Cardiac muscle cell (in vitro differentiated cells and primary cell): Measurements from ENCODE around the gene TENM3. TPM values are rescaled to one million over a fixed set of nuclear protein-coding genes. Genes with fewer than 3 reads are reported as not detected.

Experiments used
- DNase-seq, 2 donors: peaks; one replicate each; pipeline versions ENCODE4 v3.0.0 to v3.0.0-alpha.2; 2010 to 2017; ENCODE audit warnings: low read depth in 1 of 2, low spot score in 1 of 2
- H3K27ac ChIP-seq: fragments of 200-600 bp; sonication (generic); 2 replicates; pipeline ENCODE4 v1.5.1; 2016
- H3K27me3 ChIP-seq: fragments of 200-600 bp; sonication (generic); 2 replicates; pipeline ENCODE4 v1.6.0; 2016; ENCODE audit warnings: control low read depth
- H3K36me3 ChIP-seq: fragments of 200-600 bp; sonication (generic); 2 replicates; pipeline ENCODE4 v1.5.1; 2016; ENCODE audit warnings: control low read depth
- H3K4me1 ChIP-seq: fragments of 200-600 bp; sonication (generic); 2 replicates; pipeline ENCODE4 v1.8.1; 2017; ENCODE audit warnings: low read depth, mild to moderate bottlenecking, mixed run types
- H3K4me3 ChIP-seq: fragments of 200-600 bp; sonication (generic); 2 replicates; pipeline ENCODE4 v1.5.1; 2016; ENCODE audit warnings: mild to moderate bottlenecking
- H3K9me3 ChIP-seq: fragments of 200-600 bp; sonication (generic); 2 replicates; pipeline ENCODE4 v1.5.1; 2017; ENCODE audit warnings: low read depth, mild to moderate bottlenecking, control low read depth
- polyA plus RNA-seq: library from polyadenylated mRNA; unstranded; fragments of >200 nt; fragmentation: Nextera tagmentation; extraction: Ambion mirVana; gene quantifications from 2 replicates; pipeline ENCODE4 v1.2.1, GENCODE V29; 2016
- total RNA-seq: library from RNA; depleted of rRNA; stranded (reverse); fragments of >200 nt; gene quantifications from 2 replicates; pipeline ENCODE4 v1.2.3, GENCODE V29; 2016
- TF ChIP-seq, protein P1 (sequence below): IDR thresholded peaks from 2 replicates; pipeline ENCODE4 v1.5.1; 2012; ENCODE audit warnings: low read depth, mild to moderate bottlenecking, low read length

The TENM3 gene
- total and polyA plus RNA-seq, 2 experiments from 2014 or later: 12.5 to 24.8 TPM

- Histone ChIP-seq H3K4me1 (no peaks in the 10 kb centered on the region), H3K27me3 (peaks cover 13% of the 10 kb centered on the region), H3K9me3 (no peaks in the 10 kb centered on the region), H3K4me3 (no peak overlapping the region), H3K27ac (no peak overlapping the region), H3K36me3 (no peaks in the 10 kb centered on the region)
- DNase-seq: no peak
- TF ChIP-seq, protein P1, sequence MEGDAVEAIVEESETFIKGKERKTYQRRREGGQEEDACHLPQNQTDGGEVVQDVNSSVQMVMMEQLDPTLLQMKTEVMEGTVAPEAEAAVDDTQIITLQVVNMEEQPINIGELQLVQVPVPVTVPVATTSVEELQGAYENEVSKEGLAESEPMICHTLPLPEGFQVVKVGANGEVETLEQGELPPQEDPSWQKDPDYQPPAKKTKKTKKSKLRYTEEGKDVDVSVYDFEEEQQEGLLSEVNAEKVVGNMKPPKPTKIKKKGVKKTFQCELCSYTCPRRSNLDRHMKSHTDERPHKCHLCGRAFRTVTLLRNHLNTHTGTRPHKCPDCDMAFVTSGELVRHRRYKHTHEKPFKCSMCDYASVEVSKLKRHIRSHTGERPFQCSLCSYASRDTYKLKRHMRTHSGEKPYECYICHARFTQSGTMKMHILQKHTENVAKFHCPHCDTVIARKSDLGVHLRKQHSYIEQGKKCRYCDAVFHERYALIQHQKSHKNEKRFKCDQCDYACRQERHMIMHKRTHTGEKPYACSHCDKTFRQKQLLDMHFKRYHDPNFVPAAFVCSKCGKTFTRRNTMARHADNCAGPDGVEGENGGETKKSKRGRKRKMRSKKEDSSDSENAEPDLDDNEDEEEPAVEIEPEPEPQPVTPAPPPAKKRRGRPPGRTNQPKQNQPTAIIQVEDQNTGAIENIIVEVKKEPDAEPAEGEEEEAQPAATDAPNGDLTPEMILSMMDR: no peak
These were observed 594.6 kb downstream of the TENM3 start for GRCh38 chr4:182837831-182838230.

DNA sequence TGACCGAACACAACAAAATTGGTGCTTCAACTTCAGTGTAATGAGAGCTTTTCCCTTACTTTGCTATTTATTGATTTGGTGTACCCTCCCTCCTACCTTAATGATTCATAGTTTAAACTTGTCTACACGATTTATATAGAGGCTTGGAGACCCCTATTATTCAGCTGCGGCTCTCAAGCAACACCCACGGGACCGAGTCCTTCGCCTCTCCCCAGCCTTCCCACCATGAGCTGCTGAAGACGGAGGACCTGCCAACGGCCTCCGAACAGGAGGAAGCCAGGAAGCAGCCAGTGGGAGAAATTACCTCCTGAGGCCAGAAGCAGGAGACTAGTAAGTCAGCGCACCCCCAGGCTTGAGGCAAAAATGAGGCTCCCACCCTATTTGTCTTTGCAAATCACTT lies 595.3 kb downstream of the TENM3 start:
- no peaks in the 10 kb centered on the region for H3K4me1 ChIP-seq
- peaks cover 13% of the 10 kb centered on the region for H3K27me3 ChIP-seq
- H3K27ac ChIP-seq: no peak overlapping the region
- no peak for DNase-seq
- no peaks in the 10 kb centered on the region for H3K36me3 ChIP-seq
- TF ChIP-seq, protein P1: no peak
- H3K9me3 ChIP-seq: no peaks in the 10 kb centered on the region
- no peak overlapping the region for H3K4me3 ChIP-seq

DNA sequence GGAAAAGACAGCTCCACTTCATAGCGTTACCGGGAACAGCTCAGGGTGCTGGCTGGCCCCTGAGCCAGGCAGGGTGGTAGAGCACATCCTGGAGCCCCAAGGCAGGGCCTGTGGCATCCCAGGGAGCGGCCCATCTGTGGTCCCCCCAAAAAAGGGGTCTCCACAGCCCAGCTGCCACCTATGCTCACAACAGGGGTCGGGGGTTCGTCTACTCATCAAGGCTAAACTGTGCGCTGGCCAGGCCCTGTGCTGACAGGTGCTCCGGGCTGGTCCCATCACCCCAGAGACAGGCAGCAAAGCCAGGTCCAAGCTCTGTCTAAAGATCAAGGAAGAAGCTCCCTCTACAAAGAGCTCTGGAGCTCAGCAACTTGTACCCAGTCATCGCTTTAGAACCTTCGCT lies 596.1 kb downstream of the TENM3 start:
- H3K4me1 ChIP-seq: no peaks in the 10 kb centered on the region
- no peak overlapping the region for H3K4me3 ChIP-seq
- TF ChIP-seq, protein P1: no peak
- peaks cover 13% of the 10 kb centered on the region for H3K27me3 ChIP-seq
- H3K27ac ChIP-seq: no peak overlapping the region
- no peaks in the 10 kb centered on the region for H3K9me3 ChIP-seq
- no peaks in the 10 kb centered on the region for H3K36me3 ChIP-seq
- DNase-seq: no peak

- Histone ChIP-seq H3K4me1 (no peaks in the 10 kb centered on the region), H3K27ac (no peak overlapping the region), H3K9me3 (no peaks in the 10 kb centered on the region), H3K27me3 (peaks cover 6% of the 10 kb centered on the region), H3K4me3 (no peak overlapping the region), H3K36me3 (no peaks in the 10 kb centered on the region)
- DNase-seq: no peak
- TF ChIP-seq, protein P1: no peak
These were observed 596.9 kb downstream of the TENM3 start for GRCh38 chr4:182840108-182840507.

GRCh38 chr4:182842104-182842600 lies 599.0 kb downstream of the TENM3 start:
- Histone ChIP-seq H3K4me3 (no peak overlapping the region), H3K27ac (no peak overlapping the region), H3K27me3 (no peaks in the 10 kb centered on the region), H3K4me1 (no peaks in the 10 kb centered on the region), H3K36me3 (no peaks in the 10 kb centered on the region), H3K9me3 (no peaks in the 10 kb centered on the region)
- TF ChIP-seq, protein P1: no peak
- no peak for DNase-seq
